HEK293T (cell line): ENCODE data around the gene NFATC1.

Experiments used
- CTCF ChIA-PET: fragments of 350-600 bp; formaldehyde crosslinking; extraction: SDS; loops from one replicate; lab custom pipeline; 2021; ENCODE audit warnings: antibody characterized with exemption, inconsistent platforms; lab: Yijun Ruan, JAX
- POLR2A ChIA-PET: fragments of 350-600 bp; formaldehyde crosslinking; extraction: SDS; loops from one replicate; lab custom pipeline; 2020; ENCODE audit warnings: antibody characterized with exemption, inconsistent platforms; lab: Yijun Ruan, JAX
- DNase-seq: peaks from one replicate; pipeline ENCODE4 v3.0.0; 2012; ENCODE audit warnings: mixed read lengths; ENCODE audit errors: extremely low spot score
- ARNT ChIP-seq: fragments of 450-650 bp; IDR thresholded peaks from 2 replicates; pipeline ENCODE4 v1.6.1; 2017; ENCODE audit warnings: mild to moderate bottlenecking
- BHLHE40 ChIP-seq: fragments of 450-650 bp; IDR thresholded peaks from 2 replicates; pipeline ENCODE4 v1.6.1; 2016; ENCODE audit warnings: mild to moderate bottlenecking, moderate library complexity, borderline replicate concordance
- CTBP1 ChIP-seq: fragments of 450-650 bp; IDR thresholded peaks from 2 replicates; pipeline ENCODE4 v1.6.1; 2016; ENCODE audit warnings: borderline replicate concordance
- ELF4 ChIP-seq: fragments of 450-650 bp; IDR thresholded peaks from 2 replicates; pipeline ENCODE4 v1.6.1; 2017; ENCODE audit warnings: antibody characterized with exemption
- FOXA1 ChIP-seq: fragments of 450-650 bp; IDR thresholded peaks from 2 replicates; pipeline ENCODE4 v1.6.1; 2016; ENCODE audit warnings: mild to moderate bottlenecking
- FOXK2 ChIP-seq: fragments of 450-650 bp; IDR thresholded peaks from 2 replicates; pipeline ENCODE4 v1.6.1; 2016; ENCODE audit warnings: mild to moderate bottlenecking
- FOXM1 ChIP-seq: fragments of 450-650 bp; IDR thresholded peaks from 2 replicates; pipeline ENCODE4 v1.6.1; 2017; ENCODE audit warnings: mild to moderate bottlenecking, borderline replicate concordance
- HDGF ChIP-seq: fragments of 450-650 bp; IDR thresholded peaks from 2 replicates; pipeline ENCODE4 v1.6.1; 2017; ENCODE audit warnings: antibody characterized with exemption, borderline replicate concordance
- L3MBTL2 ChIP-seq: fragments of 450-650 bp; conservative IDR thresholded peaks from 2 replicates; pipeline ENCODE4 v1.6.1; 2016; ENCODE audit warnings: mild to moderate bottlenecking
- LEF1 ChIP-seq: fragments of 450-650 bp; IDR thresholded peaks from 2 replicates; pipeline ENCODE4 v1.6.1; 2017; ENCODE audit warnings: mild to moderate bottlenecking, borderline replicate concordance
- NFRKB ChIP-seq: fragments of 450-650 bp; IDR thresholded peaks from 2 replicates; pipeline ENCODE4 v1.6.1; 2016; ENCODE audit warnings: mild to moderate bottlenecking, moderate library complexity
- PKNOX1 ChIP-seq: fragments of 450-650 bp; IDR thresholded peaks from 2 replicates; pipeline ENCODE4 v1.6.1; 2016
- SP1 ChIP-seq: fragments of 450-650 bp; IDR thresholded peaks from 2 replicates; pipeline ENCODE4 v1.6.1; 2017
- SUZ12 ChIP-seq: fragments of 450-650 bp; IDR thresholded peaks from 2 replicates; pipeline ENCODE4 v1.6.1; 2016; ENCODE audit warnings: mild to moderate bottlenecking
- TARDBP ChIP-seq: fragments of 450-650 bp; IDR thresholded peaks from 2 replicates; pipeline ENCODE4 v1.6.1; 2016
- ZNF384 ChIP-seq: fragments of 450-650 bp; IDR thresholded peaks from 2 replicates; pipeline ENCODE4 v1.6.1; 2016

Gene NFATC1

GRCh38 chr18:79429785-79430281 lies 34.1 kb downstream of the NFATC1 start:
- ChIA-PET CTCF (no interaction called here), POLR2A (no interaction called here)
- no peak for DNase-seq
- TF ChIP-seq LEF1: no peak
- TF ChIP-seq FOXA1: no peak

GRCh38 chr18:79432376-79433120 lies 36.8 kb downstream of the NFATC1 start:
- CTCF ChIA-PET: no interaction called here
- no peak for DNase-seq
- no peak for TF ChIP-seq FOXK2
- TF ChIP-seq ELF4: no peak
- TF ChIP-seq ARNT: no peak
- TF ChIP-seq ZNF384: no peak
- no peak for TF ChIP-seq PKNOX1
- TF ChIP-seq NFRKB: no peak
- TF ChIP-seq SP1: no peak
- TF ChIP-seq FOXA1: no peak
- TF ChIP-seq L3MBTL2: no peak
- TF ChIP-seq SUZ12: no peak
- no peak for TF ChIP-seq HDGF
- TF ChIP-seq CTBP1: no peak
- TF ChIP-seq BHLHE40: no peak
- TF ChIP-seq TARDBP: no peak
- no peak for TF ChIP-seq FOXM1
- TF ChIP-seq LEF1: no peak
- POLR2A ChIA-PET: no interaction called here

GRCh38 chr18:79433431-79433830 lies 37.7 kb downstream of the NFATC1 start:
- ChIA-PET CTCF (no interaction called here), POLR2A (no interaction called here)
- DNase-seq: no peak
- TF ChIP-seq FOXA1: no peak

GRCh38 chr18:79434607-79435401 lies 39.1 kb downstream of the NFATC1 start:
- TF ChIP-seq FOXM1: no peak
- no peak for TF ChIP-seq FOXK2
- TF ChIP-seq CTBP1: no peak
- no peak for TF ChIP-seq TARDBP
- no peak for TF ChIP-seq ZNF384
- no peak for TF ChIP-seq SUZ12
- no peak for TF ChIP-seq LEF1
- CTCF ChIA-PET: interaction anchor here (0.7 kb wide), 1 partner anchor 31 kb away, joined by 4 read pairs; no protein-coding TSS in a partner anchor
- DNase-seq: no peak
- POLR2A ChIA-PET: no interaction called here

- no peak for DNase-seq
- ChIA-PET POLR2A (no interaction called here), CTCF (no interaction called here)
- TF ChIP-seq L3MBTL2 (no peak), ZNF384 (no peak), HDGF (no peak), ARNT (no peak), FOXM1 (no peak), LEF1 (no peak), BHLHE40 (no peak), FOXA1 (no peak), NFRKB (no peak), FOXK2 (no peak), TARDBP (no peak), CTBP1 (no peak), SUZ12 (no peak), PKNOX1 (no peak), ELF4 (no peak), SP1 (no peak)
These were observed 41.0 kb downstream of the NFATC1 start for GRCh38 chr18:79436556-79437275.

- CTCF ChIA-PET: no interaction called here
- TF ChIP-seq L3MBTL2: no peak
- TF ChIP-seq ZNF384: no peak
- TF ChIP-seq ARNT: no peak
- TF ChIP-seq TARDBP: no peak
- no peak for TF ChIP-seq HDGF
- TF ChIP-seq NFRKB: no peak
- TF ChIP-seq CTBP1: no peak
- no peak for TF ChIP-seq LEF1
- no peak for TF ChIP-seq ELF4
- no peak for TF ChIP-seq FOXM1
- no peak for TF ChIP-seq FOXA1
- TF ChIP-seq BHLHE40: no peak
- TF ChIP-seq SUZ12: no peak
- no peak for TF ChIP-seq SP1
- POLR2A ChIA-PET: no interaction called here
- no peak for DNase-seq
These were observed 42.6 kb downstream of the NFATC1 start for GRCh38 chr18:79438089-79438897.
